B cell (primary cell): Measurements from ENCODE around the gene IRF2BPL.

ENCODE experiments used
- EZH2 ChIP-seq: IDR thresholded peaks from 2 replicates; pipeline ENCODE4 v1.6.1; 2012; ENCODE audit warnings: borderline replicate concordance, low read depth, mild to moderate bottlenecking, moderate library complexity, low read length; ENCODE audit not compliant: insufficient read depth, poor library complexity, severe bottlenecking
- TF ChIP-seq, protein P1 (sequence below): fragments of 200-600 bp; IDR thresholded peaks from one replicate; pipeline ENCODE4 v1.8.0; 2022; ENCODE audit warnings: antibody characterized with exemption, mild to moderate bottlenecking

DNA sequence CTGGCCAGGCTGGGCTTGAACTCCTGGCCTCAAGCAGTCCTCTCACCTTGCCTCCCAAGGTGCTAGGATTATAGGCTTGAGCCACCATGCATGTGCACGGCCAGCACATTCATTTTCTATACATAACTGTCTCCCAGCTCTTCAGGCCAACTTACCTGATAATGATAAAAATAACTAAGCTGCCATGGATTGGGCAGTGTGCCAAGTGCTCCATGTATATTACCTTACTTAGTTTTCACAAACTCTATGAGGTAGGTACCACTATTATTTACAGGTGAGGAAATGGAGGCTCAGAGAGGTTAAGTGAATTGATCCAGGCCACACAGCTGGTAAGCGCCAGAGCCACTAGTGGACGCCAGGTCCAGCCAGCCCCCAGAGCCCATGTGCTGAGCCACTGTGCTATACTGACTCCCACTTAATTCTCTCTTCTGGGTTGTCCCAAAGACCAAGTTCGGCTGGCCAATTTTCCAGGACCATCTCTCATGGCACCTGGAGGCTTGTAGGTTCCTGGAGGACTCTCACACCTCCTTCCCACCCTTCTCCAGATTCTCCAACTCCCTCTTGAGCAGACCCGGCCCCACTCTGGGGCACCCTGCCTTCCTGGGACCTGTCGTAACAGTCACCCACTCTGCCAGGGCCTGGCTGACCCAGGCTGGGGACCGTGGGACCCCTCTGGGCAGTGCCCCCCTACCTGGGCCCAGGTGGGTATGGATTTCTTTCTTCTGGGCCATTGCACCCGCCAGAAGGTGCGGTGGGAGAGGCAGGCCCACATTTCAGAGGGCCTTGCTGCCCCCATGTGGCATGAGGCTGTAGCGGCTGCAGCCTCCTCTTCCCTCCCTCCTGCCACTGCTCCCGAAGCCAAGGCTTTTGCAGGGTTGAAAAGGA lies 39.4 kb upstream of the IRF2BPL start:
- TF ChIP-seq, protein P1, sequence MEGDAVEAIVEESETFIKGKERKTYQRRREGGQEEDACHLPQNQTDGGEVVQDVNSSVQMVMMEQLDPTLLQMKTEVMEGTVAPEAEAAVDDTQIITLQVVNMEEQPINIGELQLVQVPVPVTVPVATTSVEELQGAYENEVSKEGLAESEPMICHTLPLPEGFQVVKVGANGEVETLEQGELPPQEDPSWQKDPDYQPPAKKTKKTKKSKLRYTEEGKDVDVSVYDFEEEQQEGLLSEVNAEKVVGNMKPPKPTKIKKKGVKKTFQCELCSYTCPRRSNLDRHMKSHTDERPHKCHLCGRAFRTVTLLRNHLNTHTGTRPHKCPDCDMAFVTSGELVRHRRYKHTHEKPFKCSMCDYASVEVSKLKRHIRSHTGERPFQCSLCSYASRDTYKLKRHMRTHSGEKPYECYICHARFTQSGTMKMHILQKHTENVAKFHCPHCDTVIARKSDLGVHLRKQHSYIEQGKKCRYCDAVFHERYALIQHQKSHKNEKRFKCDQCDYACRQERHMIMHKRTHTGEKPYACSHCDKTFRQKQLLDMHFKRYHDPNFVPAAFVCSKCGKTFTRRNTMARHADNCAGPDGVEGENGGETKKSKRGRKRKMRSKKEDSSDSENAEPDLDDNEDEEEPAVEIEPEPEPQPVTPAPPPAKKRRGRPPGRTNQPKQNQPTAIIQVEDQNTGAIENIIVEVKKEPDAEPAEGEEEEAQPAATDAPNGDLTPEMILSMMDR: peak; percentile 76
- no peak for TF ChIP-seq EZH2
